ENCODE results near the gene SNAPC3.

Gene SNAPC3

GRCh38 chr9:15492485-15493150 is 69.9 kb downstream of the SNAPC3 start:
- DNase-seq (ENCODE audit: low read depth): no peak

- DNase-seq (ENCODE audit: low read depth): no peak
Observed at GRCh38 chr9:15498246-15498995, 75.7 kb downstream of the SNAPC3 start.

- no peak for DNase-seq (ENCODE audit: low read depth)
Observed at GRCh38 chr9:15499139-15499538, 76.5 kb downstream of the SNAPC3 start.

GRCh38 chr9:15501179-15501578 is 78.5 kb downstream of the SNAPC3 start:
- DNase-seq (ENCODE audit: low read depth): no peak

DNA sequence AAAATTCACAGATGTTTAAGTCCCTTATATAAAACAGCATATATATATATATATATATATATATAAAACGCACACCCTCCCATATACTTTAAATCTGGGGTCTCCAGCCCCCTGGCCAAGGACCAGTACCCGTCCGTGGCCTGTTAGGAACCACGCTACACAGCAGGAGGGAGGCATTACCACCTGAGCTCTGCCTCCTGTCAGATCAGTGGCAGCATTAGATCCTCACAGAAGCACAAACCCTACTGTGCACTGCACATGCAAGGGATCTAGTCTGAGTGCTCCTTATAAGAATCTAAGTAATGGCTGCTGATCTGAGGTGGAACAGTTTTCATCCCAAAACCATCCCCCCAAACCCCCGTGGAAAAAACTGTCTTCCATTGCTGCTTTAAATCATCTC is 79.1 kb downstream of the SNAPC3 start:
- no peak for DNase-seq (ENCODE audit: low read depth)

GRCh38 chr9:15505921-15506320 is 83.2 kb downstream of the SNAPC3 start:
- DNase-seq (ENCODE audit: low read depth): no peak

DNA sequence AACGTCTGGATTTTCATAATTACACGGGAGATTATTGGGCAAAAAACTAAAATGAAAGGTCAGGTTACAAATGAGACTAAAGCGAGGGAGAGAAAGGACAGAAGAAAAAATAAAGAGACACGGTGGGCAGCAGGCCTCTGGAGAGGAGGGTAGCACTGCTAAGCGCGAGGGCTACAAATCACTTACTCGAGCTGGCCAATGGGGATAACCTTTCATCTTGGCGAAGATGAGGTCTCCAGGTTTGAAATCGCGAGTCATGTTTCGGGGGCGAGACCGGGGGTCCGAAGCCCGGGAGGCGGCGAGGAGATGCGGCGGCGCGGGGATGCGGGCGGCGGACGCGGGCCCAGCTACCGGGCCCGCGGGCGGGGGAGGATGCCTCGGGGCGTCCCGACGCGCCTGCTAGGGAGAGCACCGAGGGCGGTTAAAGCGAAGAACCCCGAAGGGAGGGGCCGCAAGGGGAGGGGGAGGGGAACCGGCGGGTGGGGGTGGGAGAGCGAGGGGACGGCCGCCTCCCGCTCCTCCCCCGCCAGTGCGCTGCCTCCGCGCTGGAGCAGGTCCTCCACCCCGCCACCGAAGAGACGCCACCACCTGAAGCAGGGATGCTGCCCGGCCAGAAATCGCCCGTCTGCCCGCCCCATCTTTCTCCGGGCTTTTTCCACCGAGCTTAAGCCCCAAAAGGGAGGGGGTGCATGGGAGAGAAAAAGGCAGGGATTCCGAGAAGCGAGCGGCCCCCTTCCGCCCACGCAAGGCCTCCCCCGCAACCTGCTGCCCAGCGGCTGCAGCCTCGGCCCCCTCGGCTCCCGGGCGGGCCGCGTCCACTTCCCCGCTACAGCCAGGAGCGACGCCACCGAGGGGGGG is 87.5 kb downstream of the SNAPC3 start:
- DNase-seq (ENCODE audit: low read depth): peak; percentile 32

GRCh38 chr9:15510789-15511575 is 88.3 kb downstream of the SNAPC3 start, which contains the start of gene PSIP1:
Gene PSIP1, minus strand, starts transcription at chr9:15510970. Its CDS starts 782 bp downstream, at chr9:15510188.
- peak; percentile 64 for DNase-seq (ENCODE audit: low read depth)

Measured in stimulated activated CD8-positive, alpha-beta memory T cell treated with anti-CD3 and anti-CD28 coated beads, Interleukin-7, amount 100 ng/mL, for 24 hours (primary cell).